Fibroblast of pulmonary artery (primary cell): Measurements from ENCODE around the gene RGS7BP.

Experiments used
- DNase-seq: peaks from one replicate; pipeline ENCODE4 v3.0.0-alpha.2; 2010; ENCODE audit warnings: low read depth
- H3K4me3 ChIP-seq: replicated peaks from 2 replicates; pipeline ENCODE4 v1.5.1; 2011; ENCODE audit warnings: low read depth, mild to moderate bottlenecking, control low read depth, low read length, moderate library complexity
- TF ChIP-seq, protein P1 (sequence below): IDR thresholded peaks from 2 replicates; pipeline ENCODE4 v1.5.1; 2011; ENCODE audit warnings: mild to moderate bottlenecking, control low read depth, low read length, inconsistent platforms; ENCODE audit errors: missing control alignments

The RGS7BP gene

DNA sequence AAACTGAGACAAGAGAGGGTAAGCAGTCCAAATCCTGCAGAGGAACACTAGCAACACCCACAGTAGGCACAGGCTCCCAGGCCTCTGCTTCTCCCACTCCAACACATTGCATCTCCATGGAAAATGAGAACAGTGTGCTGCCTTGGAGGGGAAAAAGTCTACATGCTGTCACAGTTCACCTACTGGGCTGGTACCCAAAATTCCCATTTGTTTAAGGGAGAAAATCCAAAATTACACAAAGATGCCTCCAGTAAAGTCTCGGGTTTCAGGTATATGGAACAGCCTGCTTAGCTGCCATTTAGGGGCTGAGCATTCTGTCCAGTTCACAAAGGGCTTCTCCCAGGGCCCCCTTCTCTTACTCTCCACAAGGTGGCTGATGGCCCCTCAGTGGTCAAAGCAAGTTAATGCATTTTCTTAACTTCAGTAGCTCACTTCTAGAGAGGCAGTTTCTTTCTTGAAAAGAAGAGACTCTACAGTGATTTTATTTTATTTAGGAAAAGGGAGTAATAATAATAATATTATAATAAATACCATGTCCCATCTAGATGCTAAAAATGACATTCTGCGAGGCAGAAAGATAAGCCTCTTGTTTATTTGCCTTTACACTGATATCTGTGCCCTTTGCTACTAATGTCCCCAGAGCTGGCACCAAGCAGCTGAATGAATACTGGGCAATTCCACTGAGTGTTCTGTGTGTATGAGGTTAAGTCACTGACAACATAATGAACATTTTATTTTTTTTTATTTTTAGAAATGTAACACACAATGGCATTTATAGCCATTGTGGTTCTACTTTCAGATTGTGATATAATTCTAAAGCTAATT, 89.4 kb downstream of the RGS7BP start:
- no peak overlapping the region for H3K4me3 ChIP-seq
- no peak for DNase-seq
- TF ChIP-seq, protein P1, sequence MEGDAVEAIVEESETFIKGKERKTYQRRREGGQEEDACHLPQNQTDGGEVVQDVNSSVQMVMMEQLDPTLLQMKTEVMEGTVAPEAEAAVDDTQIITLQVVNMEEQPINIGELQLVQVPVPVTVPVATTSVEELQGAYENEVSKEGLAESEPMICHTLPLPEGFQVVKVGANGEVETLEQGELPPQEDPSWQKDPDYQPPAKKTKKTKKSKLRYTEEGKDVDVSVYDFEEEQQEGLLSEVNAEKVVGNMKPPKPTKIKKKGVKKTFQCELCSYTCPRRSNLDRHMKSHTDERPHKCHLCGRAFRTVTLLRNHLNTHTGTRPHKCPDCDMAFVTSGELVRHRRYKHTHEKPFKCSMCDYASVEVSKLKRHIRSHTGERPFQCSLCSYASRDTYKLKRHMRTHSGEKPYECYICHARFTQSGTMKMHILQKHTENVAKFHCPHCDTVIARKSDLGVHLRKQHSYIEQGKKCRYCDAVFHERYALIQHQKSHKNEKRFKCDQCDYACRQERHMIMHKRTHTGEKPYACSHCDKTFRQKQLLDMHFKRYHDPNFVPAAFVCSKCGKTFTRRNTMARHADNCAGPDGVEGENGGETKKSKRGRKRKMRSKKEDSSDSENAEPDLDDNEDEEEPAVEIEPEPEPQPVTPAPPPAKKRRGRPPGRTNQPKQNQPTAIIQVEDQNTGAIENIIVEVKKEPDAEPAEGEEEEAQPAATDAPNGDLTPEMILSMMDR, result peak; percentile 31

- no peak overlapping the region for H3K4me3 ChIP-seq
- TF ChIP-seq, protein P1, result no peak
- no peak for DNase-seq
Measured at GRCh38 chr5:64599226-64599625, 93.4 kb downstream of the RGS7BP start.

GRCh38 chr5:64603676-64604075, 97.9 kb downstream of the RGS7BP start:
- no peak overlapping the region for H3K4me3 ChIP-seq
- no peak for DNase-seq
- TF ChIP-seq, protein P1, result no peak

- no peak for DNase-seq
- TF ChIP-seq, protein P1, result no peak
- no peak overlapping the region for H3K4me3 ChIP-seq
Measured at GRCh38 chr5:64606926-64607325, 101.1 kb downstream of the RGS7BP start.

DNA sequence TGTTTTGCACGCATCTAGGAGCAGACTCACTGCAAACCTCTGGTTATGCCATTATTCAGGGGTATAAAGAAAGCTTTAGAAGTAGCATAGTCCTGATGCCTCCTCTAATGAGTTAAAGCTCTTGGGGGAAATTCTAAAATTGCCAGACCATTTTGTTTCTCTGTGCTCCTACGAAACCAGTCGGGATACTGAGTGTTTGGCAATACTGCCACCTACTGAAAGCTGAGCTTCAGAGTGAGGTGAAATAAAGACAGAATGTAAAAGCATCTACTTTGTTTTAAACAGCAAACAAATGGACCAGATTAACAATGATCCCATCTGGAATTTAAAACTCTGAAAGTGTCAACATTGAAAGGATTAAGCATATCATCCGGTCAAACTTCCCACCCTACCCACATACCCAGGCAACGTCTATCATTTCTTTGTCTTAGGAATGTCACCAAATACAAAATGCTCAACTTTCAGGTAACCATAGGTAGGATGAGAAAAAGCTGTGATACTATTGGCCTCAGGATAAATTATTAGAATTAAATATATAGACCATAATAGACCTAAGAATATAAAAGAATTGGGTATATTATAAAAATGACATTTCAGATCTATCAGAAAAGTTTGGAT, 106.6 kb downstream of the RGS7BP start:
- TF ChIP-seq, protein P1, result peak; percentile 91
- H3K4me3 ChIP-seq, result no peak overlapping the region
- DNase-seq, result peak; percentile 84

DNA sequence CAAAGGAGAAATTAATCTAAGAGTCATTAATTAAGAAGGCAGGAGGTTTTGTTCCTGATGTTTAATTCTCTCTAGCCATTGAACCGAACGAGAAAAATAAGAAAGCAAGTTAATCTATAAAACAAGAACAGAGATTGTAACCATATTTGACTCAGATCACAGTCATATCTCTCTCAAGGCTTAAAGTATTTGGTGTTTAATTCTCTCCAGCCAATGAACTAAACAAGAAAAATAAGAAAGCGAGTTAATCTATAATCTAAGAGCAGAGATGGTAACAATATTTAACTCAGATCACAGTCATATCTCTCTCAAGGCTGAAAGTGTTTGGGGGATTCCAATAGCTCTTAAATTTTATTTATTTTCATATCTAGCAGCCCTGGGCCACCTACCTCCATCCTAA, 110.1 kb downstream of the RGS7BP start:
- TF ChIP-seq, protein P1, result no peak
- no peak for DNase-seq
- H3K4me3 ChIP-seq, result no peak overlapping the region
